Measurements from ENCODE around the gene BAHD1.

BAHD1 gene

DNA sequence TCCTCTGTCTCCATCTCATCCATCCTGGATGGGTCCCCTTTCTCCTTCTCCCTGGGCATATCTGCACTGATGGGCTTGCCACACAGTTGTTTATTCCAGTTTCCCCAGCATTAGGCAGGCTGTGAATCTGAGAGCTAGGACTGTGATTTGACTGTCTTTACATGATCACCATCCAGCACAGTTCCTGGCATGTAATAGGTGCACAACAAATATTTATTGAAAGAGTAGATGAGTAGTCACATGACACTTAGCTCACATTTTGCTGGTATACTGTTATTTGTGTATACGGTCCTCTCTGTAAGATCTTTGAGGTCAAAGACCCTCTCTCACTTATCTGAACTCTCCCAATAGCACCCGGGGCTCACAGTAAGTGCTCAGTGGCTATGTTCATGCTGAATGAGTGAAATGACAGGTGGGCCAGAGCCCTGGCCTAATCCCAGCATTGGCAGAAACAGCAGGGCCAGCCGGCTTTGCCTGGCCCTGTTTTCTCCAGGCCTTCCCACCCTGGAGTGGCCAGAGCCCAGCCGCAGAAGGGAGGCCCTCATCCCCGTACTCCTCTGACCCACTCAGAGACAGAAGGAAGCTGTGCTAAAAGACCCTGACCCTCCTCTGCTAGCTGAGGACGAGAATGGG, 16.2 kb upstream of the BAHD1 start:
- no peak for DNase-seq (ENCODE audit: low read depth)

DNA sequence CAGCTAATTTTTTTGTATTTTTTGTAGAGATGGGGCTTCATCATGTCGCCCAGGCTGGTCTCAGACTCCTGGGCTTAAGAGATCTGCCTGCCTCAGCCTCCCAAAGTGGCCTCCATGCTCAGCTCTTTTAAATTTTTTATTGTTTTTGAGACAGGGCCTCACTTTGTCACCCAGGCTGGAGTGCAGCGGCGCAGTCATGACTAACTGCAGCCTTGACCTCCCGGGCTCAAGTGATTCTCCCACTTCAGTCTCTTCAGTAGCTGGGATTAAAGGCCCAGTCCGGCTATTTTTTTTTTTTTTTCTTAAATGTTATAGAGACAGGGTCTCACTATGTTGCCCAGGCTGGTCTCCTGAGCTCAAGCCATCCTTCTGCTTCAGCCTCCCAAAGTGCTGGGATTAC, 15.1 kb upstream of the BAHD1 start:
- no peak for DNase-seq (ENCODE audit: low read depth)

DNA sequence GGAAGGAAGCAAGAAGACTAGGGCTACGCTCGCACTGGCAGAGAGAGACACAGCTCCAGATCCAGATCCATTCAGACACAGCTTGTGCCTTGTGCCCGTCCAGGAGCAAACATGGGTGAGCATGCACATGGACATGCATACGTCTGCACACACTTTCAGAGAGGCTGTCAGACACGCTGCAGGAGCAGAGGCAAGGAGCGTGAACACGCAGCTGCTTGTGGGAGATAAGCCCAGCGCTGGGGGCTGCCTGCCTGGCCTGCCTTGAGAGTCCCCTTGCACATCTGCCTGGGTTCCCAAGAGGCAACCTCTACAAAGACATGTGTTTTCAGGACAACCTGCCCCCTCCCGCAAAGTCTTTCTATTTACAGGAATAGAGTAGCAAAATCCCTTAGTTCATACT, 13.6 kb upstream of the BAHD1 start:
- DNase-seq (ENCODE audit: low read depth), result no peak

GRCh38 chr15:40428185-40428584, 12.6 kb upstream of the BAHD1 start:
- DNase-seq (ENCODE audit: low read depth), result no peak

DNA sequence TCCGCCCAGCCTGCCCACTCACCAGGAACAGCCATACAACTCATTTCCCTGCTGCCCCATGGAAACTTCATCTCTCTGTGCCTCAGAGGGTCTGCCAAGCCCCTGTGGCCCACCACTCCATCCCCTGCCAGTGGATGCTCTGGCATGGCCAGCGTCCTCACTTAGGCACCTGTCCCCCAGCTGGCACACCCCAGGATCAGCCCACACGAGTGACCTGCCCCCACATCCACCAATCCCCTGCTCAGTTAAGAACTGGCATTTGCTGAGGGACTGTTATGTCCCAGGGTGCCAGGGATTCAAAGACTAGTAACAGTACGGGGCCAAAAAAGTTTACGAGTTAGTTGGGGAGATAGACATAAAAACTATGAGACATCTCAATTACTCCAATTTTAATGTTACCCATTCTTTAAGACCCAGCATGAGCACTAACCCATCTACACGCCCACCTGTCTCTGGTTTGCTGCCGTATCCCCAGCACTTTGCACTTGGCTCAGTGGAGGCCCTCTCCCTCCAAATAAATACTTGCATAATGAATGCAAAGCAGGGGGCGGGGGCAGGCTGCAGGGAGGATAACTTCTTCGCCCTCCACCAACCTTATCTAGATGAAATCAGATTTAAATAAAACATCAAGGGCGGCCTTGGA, 11.6 kb upstream of the BAHD1 start:
- no peak for DNase-seq (ENCODE audit: low read depth)

GRCh38 chr15:40430271-40430805, 10.4 kb upstream of the BAHD1 start:
- no peak for DNase-seq (ENCODE audit: low read depth)

DNA sequence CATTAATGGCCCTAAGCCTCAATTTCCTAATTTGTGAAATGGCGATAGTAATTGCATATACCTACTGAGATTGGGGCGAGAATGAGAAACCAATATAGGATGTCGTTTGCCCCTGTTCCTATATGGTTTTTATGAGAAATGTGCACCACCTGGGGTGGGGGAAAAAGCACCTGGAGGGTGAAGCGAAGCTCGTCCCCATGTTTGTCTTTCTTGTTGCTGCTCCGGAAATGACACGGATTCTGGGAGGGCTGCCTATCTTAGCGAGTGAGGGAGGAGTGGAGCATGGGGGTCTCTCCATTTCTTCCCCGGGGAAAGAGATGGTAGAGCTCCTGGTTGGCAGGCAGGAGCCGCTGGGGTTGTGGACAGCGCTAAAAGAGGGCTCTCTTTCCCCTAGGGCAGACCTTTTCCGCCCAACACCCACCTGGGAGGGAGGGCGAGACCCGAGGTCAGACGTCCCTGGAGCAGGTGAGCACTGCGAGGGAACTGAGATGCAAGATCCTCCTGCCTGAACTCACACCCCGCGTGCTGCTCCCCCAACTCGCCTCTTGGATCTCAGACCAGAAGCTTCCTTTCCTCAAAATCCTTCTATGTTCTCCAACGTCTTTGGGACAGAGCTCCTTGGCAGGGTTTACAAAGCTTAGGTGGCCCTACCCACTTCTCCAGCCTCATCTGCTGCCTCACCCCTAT, 5.6 kb upstream of the BAHD1 start:
- DNase-seq (ENCODE audit: low read depth), result no peak

- DNase-seq (ENCODE audit: low read depth), result no peak
These were observed 5.1 kb upstream of the BAHD1 start for GRCh38 chr15:40435710-40436089.

DNA sequence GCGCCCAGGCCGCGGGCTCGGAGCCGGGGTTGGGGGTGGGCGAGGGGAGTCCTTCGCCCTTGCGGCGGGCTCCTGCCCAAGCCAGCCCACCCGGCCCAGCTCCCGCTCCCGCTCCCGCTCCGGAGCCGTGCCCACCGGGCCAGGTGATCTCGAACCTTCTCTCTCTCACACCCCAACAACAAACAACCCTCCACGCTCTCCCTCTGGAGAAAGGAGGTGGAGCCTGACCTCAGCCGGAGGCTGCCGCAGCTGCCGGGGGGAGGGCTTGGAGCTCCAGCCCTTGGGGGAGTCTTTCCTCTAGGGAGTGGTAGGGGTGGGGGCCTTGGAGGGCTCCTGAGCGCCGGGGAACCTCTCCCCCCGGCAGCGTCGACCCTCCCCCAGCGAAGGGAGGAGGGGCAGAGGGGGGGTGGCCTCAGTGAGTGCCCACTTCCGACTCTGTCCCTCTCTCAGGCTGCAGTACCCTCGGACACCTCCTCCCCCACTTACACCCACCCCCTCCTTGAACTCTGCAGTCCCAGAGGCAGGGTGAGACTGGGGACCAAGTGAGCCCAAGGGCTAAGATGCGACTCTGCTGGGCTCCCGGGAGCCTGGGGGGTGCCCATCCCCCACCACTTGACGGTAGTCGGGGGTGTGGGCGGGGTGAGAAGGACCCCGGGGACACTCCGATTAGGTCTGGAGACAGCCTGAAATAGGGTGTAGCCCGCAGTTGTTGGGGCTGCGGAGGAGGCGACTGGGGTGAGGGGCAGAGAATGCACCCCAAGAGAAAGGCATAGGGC, 4.4 kb upstream of the BAHD1 start:
- DNase-seq (ENCODE audit: low read depth), result no peak

DNA sequence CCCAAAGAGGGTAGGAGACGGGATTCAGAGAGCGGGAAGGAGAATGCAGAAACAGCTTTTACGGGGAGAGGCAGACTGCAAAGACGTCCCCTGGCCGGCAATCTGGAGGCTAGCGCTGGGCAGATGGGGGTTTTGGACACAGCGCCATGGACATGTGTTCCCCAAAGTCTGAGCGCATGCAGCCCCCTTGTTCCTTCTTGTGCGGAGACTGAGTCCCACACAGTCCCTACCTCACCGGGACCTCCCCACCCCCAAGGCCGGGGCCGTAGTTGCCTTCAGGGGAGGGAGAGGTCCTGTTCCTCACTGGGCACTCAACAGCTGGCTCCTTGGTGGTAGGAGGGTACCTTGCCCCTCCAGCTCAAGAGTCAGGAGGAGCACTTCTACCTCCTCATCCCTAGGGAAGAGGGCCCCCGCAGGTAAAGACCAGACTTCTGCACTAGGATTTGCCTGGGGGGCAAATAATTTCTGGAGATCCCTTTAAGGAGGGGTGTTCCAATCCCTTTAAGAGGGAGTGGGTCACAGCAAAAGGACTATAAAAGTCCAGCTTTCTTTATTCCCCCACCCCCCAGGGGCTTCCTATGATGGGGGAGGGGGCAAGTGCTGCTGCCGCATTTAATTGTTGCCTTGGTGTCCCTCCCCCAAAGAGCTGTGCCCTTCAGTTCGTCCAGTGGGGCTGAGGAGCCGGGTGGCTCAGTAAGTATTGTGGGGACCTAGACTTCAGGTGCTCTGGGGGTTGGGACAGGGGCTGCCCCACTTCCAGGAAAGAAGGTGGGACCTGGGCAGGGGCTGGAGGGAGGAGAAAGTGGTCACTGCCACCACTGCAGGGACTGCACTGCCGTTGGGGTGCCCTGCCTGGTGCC, 3.6 kb upstream of the BAHD1 start:
- no peak for DNase-seq (ENCODE audit: low read depth)

GRCh38 chr15:40437752-40438687, 2.7 kb upstream of the BAHD1 start:
- no peak for DNase-seq (ENCODE audit: low read depth)

DNA sequence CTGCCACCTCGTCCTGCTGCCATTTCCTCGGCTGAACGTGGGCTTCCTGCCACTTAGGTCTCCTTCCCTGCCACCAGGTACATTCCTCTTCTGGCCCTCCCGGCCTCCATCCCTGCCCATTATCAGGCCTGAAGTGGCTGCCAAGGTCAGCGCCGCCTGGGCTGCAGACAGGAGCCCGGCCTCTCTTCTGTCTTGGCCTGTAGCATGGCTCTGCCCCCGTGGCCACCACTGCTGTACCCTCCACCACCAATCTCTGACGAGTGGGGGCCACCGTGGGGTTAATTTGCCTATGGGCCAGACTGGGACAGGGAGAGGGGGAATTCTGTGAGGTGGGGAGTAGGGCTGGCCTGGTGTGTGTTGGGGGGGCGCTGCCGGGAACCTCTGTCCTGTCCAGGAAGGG, 2.0 kb upstream of the BAHD1 start:
- DNase-seq (ENCODE audit: low read depth), result no peak

DNA sequence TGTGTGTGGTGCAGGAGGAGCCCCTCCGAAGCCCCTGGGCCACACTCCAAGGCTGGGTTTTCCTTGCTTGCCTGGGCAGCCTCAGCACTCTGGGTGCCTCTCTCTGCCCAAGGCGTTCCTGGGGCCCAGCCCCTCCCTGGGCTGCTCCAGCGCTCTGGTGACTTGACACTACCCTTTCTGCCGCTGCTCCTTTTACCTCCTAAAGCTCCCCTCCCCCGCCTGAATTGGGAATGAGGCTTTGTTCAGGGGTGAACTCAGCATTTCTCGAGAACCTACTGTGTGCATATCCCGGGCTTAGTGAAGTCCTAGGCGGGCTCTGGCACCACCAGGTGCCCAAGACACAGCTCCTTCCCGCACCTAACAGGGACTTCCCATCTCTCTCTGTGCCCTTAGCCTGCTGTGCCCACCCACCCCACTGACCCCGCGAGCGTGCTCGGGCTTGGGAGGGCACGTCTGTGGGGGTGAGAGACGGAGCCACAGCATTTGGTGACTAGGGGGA, 1.2 kb upstream of the BAHD1 start:
- no peak for DNase-seq (ENCODE audit: low read depth)

GRCh38 chr15:40439960-40440742, 602 bp upstream of the BAHD1 start:
- DNase-seq (ENCODE audit: low read depth), result no peak

GRCh38 chr15:40441565-40442531, 1.1 kb downstream of the BAHD1 start:
- DNase-seq (ENCODE audit: low read depth), result no peak

DNA sequence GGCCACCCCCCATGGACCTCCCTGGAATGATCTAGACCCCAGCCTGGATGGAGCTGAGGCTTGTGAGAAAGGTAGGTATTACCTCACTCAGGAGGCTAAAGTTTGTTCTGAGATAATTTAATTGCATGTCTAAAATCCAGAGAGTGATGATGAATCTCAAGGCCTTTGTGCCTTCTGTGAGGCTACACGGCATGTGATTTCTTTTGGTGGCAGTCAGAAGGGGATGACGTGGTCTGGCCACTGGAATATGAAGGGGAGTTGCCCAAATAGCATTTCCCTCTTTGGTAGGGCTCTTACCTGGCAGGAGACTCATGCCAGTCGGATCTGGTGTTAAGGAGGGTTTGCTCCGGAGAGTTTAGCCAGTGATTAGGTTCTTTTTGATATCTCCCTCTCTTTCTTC, 2.5 kb downstream of the BAHD1 start:
- DNase-seq (ENCODE audit: low read depth), result no peak

- DNase-seq (ENCODE audit: low read depth), result no peak
These were observed 3.1 kb downstream of the BAHD1 start for GRCh38 chr15:40443846-40444245.

DNA sequence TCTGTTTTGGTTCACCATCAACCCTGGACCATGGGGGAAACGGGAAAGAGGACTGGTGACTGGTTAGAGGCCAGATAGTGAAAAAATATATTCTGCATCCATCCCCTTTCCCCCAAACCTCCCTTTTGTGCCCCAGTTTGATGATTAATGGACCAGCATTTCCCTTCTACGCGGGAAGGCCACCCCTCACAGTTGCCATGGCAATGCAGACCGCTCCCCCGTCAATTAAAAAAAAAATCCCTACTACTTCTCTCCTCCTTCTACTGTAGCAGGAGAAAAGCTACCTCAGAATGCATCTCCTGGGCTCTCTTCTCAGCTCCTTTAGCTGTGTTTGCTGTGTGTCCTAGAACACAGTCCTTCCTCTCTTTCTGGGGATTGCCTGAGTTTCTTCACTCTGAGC, 4.0 kb downstream of the BAHD1 start:
- no peak for DNase-seq (ENCODE audit: low read depth)
